Mesothelial cell of epicardium (in vitro differentiated cells): Measurements from ENCODE around the gene CASZ1. TPM values are rescaled to one million over a fixed set of nuclear protein-coding genes. Genes with fewer than 3 reads are reported as not detected.

Source experiments
- DNase-seq, 2 experiments: peaks; one replicate each; pipeline ENCODE4 v3.0.0; 2021; ENCODE audit warnings: low spot score in 2 of 2; ENCODE audit not compliant: unreplicated experiment in 2 of 2
- H3K27ac Mint-ChIP-seq: 2 replicates; pipeline ENCODE4 v1.8.0; 2021; ENCODE audit warnings: mixed read lengths
- H3K27me3 Mint-ChIP-seq: 2 replicates; pipeline ENCODE4 v1.8.0; 2021; ENCODE audit warnings: low read depth, mixed read lengths
- H3K36me3 Mint-ChIP-seq: 2 replicates; pipeline ENCODE4 v1.8.0; 2021; ENCODE audit warnings: mixed read lengths
- H3K4me1 Mint-ChIP-seq: 2 replicates; pipeline ENCODE4 v1.8.0; 2021; ENCODE audit warnings: mixed read lengths
- H3K4me3 Mint-ChIP-seq: 2 replicates; pipeline ENCODE4 v1.8.0; 2021; ENCODE audit warnings: mild to moderate bottlenecking, moderate library complexity, mixed read lengths
- H3K9me3 Mint-ChIP-seq: 2 replicates; pipeline ENCODE4 v1.8.0; 2021; ENCODE audit warnings: mixed read lengths
- total RNA-seq: library from RNA; stranded (reverse); gene quantifications from 3 replicates; pipeline ENCODE4 v1.2.1, GENCODE V29; 2021
- TF ChIP-seq, protein P1 (sequence below): fragments of 200-600 bp; sonication (generic); IDR thresholded peaks from one replicate; pipeline ENCODE4 v1.5.0; 2021; ENCODE audit warnings: antibody characterized with exemption; ENCODE audit not compliant: unreplicated experiment

CASZ1 gene
- total RNA-seq, 1 donor from 2014 or later: 8.9 TPM

DNA sequence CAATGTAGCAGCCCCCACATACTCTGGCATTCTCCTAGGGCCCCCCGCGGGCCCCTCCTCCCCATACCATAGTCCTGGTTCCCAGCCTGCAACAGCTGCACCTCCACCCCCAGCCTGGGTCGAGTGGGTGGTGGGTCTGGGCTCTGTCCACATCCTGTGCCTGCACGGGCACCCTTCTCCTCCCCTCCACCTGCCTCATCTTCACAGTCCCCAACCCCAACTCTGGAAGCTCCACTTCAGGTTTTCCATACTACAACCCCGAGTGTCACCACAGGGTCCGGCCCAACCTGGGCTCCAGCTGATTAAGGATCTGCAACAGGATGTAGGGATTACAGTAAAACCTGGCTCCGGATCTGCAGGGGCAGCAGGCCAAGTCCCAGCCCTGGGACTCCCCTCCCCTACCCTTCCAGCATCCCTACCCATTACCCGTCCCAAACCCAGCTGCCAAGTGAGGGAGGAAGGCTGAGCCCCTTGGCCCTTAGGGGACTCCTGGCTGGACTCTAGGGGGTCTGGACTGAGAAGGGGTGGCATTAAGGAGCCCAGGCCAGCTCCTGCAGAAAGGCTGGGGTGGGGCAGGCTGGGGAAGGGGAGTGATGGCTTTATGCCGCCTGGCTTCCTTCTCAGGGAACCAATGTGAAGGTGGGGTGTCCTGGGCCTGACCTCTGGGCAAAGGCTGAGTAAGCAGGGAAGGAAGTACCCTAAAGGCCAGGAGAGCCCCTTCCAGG lies 116.8 kb downstream of the CASZ1 start:
- Mint-ChIP-seq H3K36me3 (no peaks in the 10 kb centered on the region), H3K27me3 (no peaks in the 10 kb centered on the region), H3K4me3 (no peak overlapping the region), H3K9me3 (no peaks in the 10 kb centered on the region), H3K4me1 (peaks cover 63% of the 10 kb centered on the region), H3K27ac (no peak overlapping the region)
- DNase-seq: peak in 1 of 2 experiments; percentile 68
- TF ChIP-seq, protein P1, sequence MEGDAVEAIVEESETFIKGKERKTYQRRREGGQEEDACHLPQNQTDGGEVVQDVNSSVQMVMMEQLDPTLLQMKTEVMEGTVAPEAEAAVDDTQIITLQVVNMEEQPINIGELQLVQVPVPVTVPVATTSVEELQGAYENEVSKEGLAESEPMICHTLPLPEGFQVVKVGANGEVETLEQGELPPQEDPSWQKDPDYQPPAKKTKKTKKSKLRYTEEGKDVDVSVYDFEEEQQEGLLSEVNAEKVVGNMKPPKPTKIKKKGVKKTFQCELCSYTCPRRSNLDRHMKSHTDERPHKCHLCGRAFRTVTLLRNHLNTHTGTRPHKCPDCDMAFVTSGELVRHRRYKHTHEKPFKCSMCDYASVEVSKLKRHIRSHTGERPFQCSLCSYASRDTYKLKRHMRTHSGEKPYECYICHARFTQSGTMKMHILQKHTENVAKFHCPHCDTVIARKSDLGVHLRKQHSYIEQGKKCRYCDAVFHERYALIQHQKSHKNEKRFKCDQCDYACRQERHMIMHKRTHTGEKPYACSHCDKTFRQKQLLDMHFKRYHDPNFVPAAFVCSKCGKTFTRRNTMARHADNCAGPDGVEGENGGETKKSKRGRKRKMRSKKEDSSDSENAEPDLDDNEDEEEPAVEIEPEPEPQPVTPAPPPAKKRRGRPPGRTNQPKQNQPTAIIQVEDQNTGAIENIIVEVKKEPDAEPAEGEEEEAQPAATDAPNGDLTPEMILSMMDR: no peak

- H3K9me3 Mint-ChIP-seq: no peaks in the 10 kb centered on the region
- peaks cover 63% of the 10 kb centered on the region for H3K4me1 Mint-ChIP-seq
These were observed 117.6 kb downstream of the CASZ1 start for GRCh38 chr1:10678852-10679251.

GRCh38 chr1:10678402-10678801 lies 118.0 kb downstream of the CASZ1 start:
- TF ChIP-seq, protein P1: no peak
- H3K36me3 Mint-ChIP-seq: no peaks in the 10 kb centered on the region
- H3K4me3 Mint-ChIP-seq: no peak overlapping the region
- H3K4me1 Mint-ChIP-seq: peaks cover 60% of the 10 kb centered on the region
- no peak overlapping the region for H3K27ac Mint-ChIP-seq
- H3K27me3 Mint-ChIP-seq: no peaks in the 10 kb centered on the region
- H3K9me3 Mint-ChIP-seq: no peaks in the 10 kb centered on the region
- no peak for DNase-seq

More at GRCh38 chr1:10678852-10679251, 117.6 kb downstream of the CASZ1 start:
- TF ChIP-seq, protein P1: no peak
- no peaks in the 10 kb centered on the region for H3K27me3 Mint-ChIP-seq
- no peaks in the 10 kb centered on the region for H3K36me3 Mint-ChIP-seq
- no peak overlapping the region for H3K4me3 Mint-ChIP-seq
- no peak overlapping the region for H3K27ac Mint-ChIP-seq
- no peak for DNase-seq

GRCh38 chr1:10677491-10678391 lies 118.7 kb downstream of the CASZ1 start:
- Mint-ChIP-seq H3K27me3 (no peaks in the 10 kb centered on the region), H3K27ac (no peak overlapping the region), H3K9me3 (no peaks in the 10 kb centered on the region), H3K4me3 (no peak overlapping the region), H3K4me1 (peaks cover 59% of the 10 kb centered on the region), H3K36me3 (no peaks in the 10 kb centered on the region)
- DNase-seq: no peak
- TF ChIP-seq, protein P1: no peak

- H3K27me3 Mint-ChIP-seq: no peaks in the 10 kb centered on the region
- peak overlapping the region; percentile 76 for H3K27ac Mint-ChIP-seq
- H3K4me3 Mint-ChIP-seq: no peak overlapping the region
- H3K4me1 Mint-ChIP-seq: peaks cover 60% of the 10 kb centered on the region
- no peaks in the 10 kb centered on the region for H3K36me3 Mint-ChIP-seq
- no peaks in the 10 kb centered on the region for H3K9me3 Mint-ChIP-seq
- TF ChIP-seq, protein P1: no peak
- DNase-seq: no peak
These were observed 119.5 kb downstream of the CASZ1 start for GRCh38 chr1:10676963-10677362.
